Endodermal cell (in vitro differentiated cells): ENCODE data around the gene GUCY1A1. TPM values are rescaled to one million over a fixed set of nuclear protein-coding genes. Genes with fewer than 3 reads are reported as not detected.

ENCODE experiments used
- DNase-seq: peaks from one replicate; pipeline ENCODE4 v3.0.0-alpha.2; 2017
- H3K27ac ChIP-seq: 2 replicates; pipeline ENCODE4 v1.5.1; 2013; ENCODE audit warnings: mild to moderate bottlenecking, low read depth, low read length, moderate library complexity
- H3K27me3 ChIP-seq: 2 replicates; pipeline ENCODE4 v1.6.1; 2013; ENCODE audit warnings: mild to moderate bottlenecking, low read length, moderate library complexity; ENCODE audit not compliant: insufficient read depth, control insufficient read depth, poor library complexity, severe bottlenecking
- H3K36me3 ChIP-seq: 2 replicates; pipeline ENCODE4 v1.7.0; 2013; ENCODE audit warnings: mild to moderate bottlenecking, low read length, moderate library complexity; ENCODE audit not compliant: control insufficient read depth, insufficient read depth
- H3K4me1 ChIP-seq: one replicate; pipeline ENCODE4 v1.7.0; 2013; ENCODE audit warnings: low read length; ENCODE audit not compliant: control insufficient read depth, insufficient read depth
- H3K4me3 ChIP-seq: 2 replicates; pipeline ENCODE4 v1.5.1; 2013; ENCODE audit warnings: mild to moderate bottlenecking, low read length, moderate library complexity
- H3K9ac ChIP-seq: 2 replicates; pipeline ENCODE4 v1.6.1; 2013; ENCODE audit warnings: mild to moderate bottlenecking, low read length, moderate library complexity; ENCODE audit not compliant: poor library complexity, severe bottlenecking; ENCODE audit errors: extremely low read depth
- H3K9me3 ChIP-seq: 2 replicates; pipeline ENCODE4 v1.6.1; 2013; ENCODE audit warnings: mild to moderate bottlenecking, low read length, moderate library complexity; ENCODE audit not compliant: control insufficient read depth
- H3K27ac Mint-ChIP-seq: 2 replicates; pipeline ENCODE4 v1.8.0; 2020; ENCODE audit warnings: mixed read lengths
- H3K27me3 Mint-ChIP-seq: 2 replicates; pipeline ENCODE4 v1.8.0; 2021; ENCODE audit warnings: mild to moderate bottlenecking, mixed read lengths; ENCODE audit not compliant: insufficient read depth
- H3K36me3 Mint-ChIP-seq: 2 replicates; pipeline ENCODE4 v1.8.0; 2020; ENCODE audit warnings: low read depth, mixed read lengths
- H3K4me1 Mint-ChIP-seq: 2 replicates; pipeline ENCODE4 v1.8.0; 2020; ENCODE audit warnings: mixed read lengths
- H3K4me3 Mint-ChIP-seq: 2 replicates; pipeline ENCODE4 v1.8.0; 2020; ENCODE audit warnings: mild to moderate bottlenecking, moderate library complexity, mixed read lengths
- H3K9me3 Mint-ChIP-seq: 2 replicates; pipeline ENCODE4 v1.8.0; 2020; ENCODE audit warnings: mild to moderate bottlenecking, mixed read lengths
- CTCF ChIP-seq: fragments of 200-600 bp; sonication (generic); conservative IDR thresholded peaks from 2 replicates; pipeline ENCODE4 v1.5.0; 2021; ENCODE audit warnings: antibody characterized with exemption, mild to moderate bottlenecking
- WGBS, 2 experiments: methylation state at CpG; one replicate each; pipeline versions ENCODE4 v1.1.5 to v1.1.7; 2013; ENCODE audit warnings: missing lambda C conversion rate in 2 of 2, mixed read lengths in 1 of 2; ENCODE audit not compliant: insufficient coverage in 1 of 2, insufficient read length in 1 of 2; 5-methylcytosine and 5-hydroxymethylcytosine counted together
- total RNA-seq, 2 donors: library from RNA; stranded (reverse); fragmentation: NEBNext Ultra II Directional in 1 of 2; extraction: Animal tissue kit (Norgen Biotek cat#: 25700) in 1 of 2; gene quantifications; 2 replicates in 1 of 2; 3 replicates in 1 of 2; pipeline ENCODE4 v1.2.1, GENCODE V29; 2021

The GUCY1A1 gene
- total RNA-seq, 2 donors from 2014 or later: 0.58 to 1.1 TPM

DNA sequence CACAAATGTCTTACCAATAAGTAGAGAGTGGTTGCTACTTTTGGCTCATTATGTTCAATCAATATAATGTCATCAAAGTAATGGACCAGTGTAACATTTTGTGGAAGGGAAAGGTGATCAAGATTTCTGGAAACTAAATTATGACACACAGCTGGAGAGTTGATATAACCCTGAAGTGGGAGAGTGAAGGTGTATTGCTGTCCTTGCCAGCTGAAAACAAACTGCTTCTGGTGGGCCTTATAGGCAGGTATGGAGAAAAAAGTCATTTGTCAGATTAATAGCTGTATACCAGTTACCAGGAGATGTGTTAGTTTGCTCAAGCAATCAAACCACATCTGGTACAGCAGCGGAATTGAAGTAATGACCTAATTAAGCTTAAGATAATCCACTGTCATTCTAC is 74.9 kb downstream of the GUCY1A1 start:
- 80 to 100% methylated on average over 1 of the region's 1 CpG for WGBS, 2 experiments
- Histone ChIP-seq H3K27me3 (no peaks in the 10 kb centered on the region), H3K9me3 (no peaks in the 10 kb centered on the region), H3K36me3 (no peaks in the 10 kb centered on the region), H3K9ac (no peak overlapping the region), H3K4me3 (no peak overlapping the region), H3K4me1 (no peaks in the 10 kb centered on the region), H3K27ac (no peak overlapping the region)
- no peak for TF ChIP-seq CTCF
- H3K27me3 Mint-ChIP-seq: no peaks in the 10 kb centered on the region
- no peak for DNase-seq
- H3K27ac Mint-ChIP-seq: no peak overlapping the region
- no peak overlapping the region for H3K4me3 Mint-ChIP-seq
- no peaks in the 10 kb centered on the region for H3K36me3 Mint-ChIP-seq
- H3K4me1 Mint-ChIP-seq: no peaks in the 10 kb centered on the region
- no peaks in the 10 kb centered on the region for H3K9me3 Mint-ChIP-seq

- Mint-ChIP-seq H3K36me3 (no peaks in the 10 kb centered on the region), H3K9me3 (no peaks in the 10 kb centered on the region), H3K4me1 (no peaks in the 10 kb centered on the region), H3K4me3 (no peak overlapping the region), H3K27me3 (no peaks in the 10 kb centered on the region), H3K27ac (no peak overlapping the region)
- WGBS, 2 experiments: 64 to 94% methylated on average over 2 to 3 of the region's 3 CpGs
- Histone ChIP-seq H3K9me3 (no peaks in the 10 kb centered on the region), H3K4me3 (no peak overlapping the region), H3K4me1 (no peaks in the 10 kb centered on the region), H3K36me3 (no peaks in the 10 kb centered on the region), H3K9ac (no peak overlapping the region), H3K27ac (no peak overlapping the region), H3K27me3 (no peaks in the 10 kb centered on the region)
- DNase-seq: no peak
- TF ChIP-seq CTCF: peak; percentile 69
Measured at GRCh38 chr4:155742310-155743015, 75.8 kb downstream of the GUCY1A1 start.

DNA sequence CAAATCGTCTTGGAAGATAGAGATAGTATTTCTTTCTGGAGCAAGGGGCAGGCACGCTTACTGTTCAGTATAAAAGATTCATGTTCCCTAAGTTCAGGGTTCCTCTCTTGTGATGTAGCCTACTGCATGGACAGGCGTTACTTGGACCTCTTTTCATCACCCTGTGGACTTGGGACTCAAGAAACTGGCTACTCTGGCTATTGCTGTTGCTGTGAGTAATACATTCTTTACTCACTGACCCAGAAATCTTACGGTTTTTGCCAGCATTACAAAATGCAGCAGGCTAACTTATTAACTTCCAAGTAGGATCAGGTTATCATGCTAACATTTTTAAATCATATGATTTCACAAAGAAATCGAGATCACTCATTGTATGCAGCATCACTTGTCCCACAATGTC is 79.3 kb downstream of the GUCY1A1 start:
- Histone ChIP-seq H3K36me3 (no peaks in the 10 kb centered on the region), H3K9ac (no peak overlapping the region), H3K27ac (no peak overlapping the region), H3K9me3 (no peaks in the 10 kb centered on the region), H3K27me3 (no peaks in the 10 kb centered on the region), H3K4me3 (no peak overlapping the region), H3K4me1 (no peaks in the 10 kb centered on the region)
- Mint-ChIP-seq H3K27me3 (no peaks in the 10 kb centered on the region), H3K27ac (no peak overlapping the region), H3K9me3 (no peaks in the 10 kb centered on the region), H3K4me1 (peaks cover 4% of the 10 kb centered on the region), H3K36me3 (no peaks in the 10 kb centered on the region), H3K4me3 (no peak overlapping the region)
- 92 to 96% methylated on average over 2 to 5 of the region's 5 CpGs for WGBS, 2 experiments
- no peak for TF ChIP-seq CTCF
- DNase-seq: no peak
